Activated T-cell treated with anti-CD3 and anti-CD28 coated beads, Interleukin-2, amount 50 U/mL, for 4 hours (primary cell): ENCODE measurements around the gene NXF3. TPM values are rescaled to one million over a fixed set of nuclear protein-coding genes. Genes with fewer than 3 reads are reported as not detected.
"Not testable (repeated sequence)": the region's sequence is repeated elsewhere in the genome, so short reads cannot be mapped to it uniquely, and the experiment has no call there.

Source experiments
- ATAC-seq, 2 donors: fragments of 200-7000 bp; cut with Tn5 transposase; one replicate each; pipeline ENCODE4 v1.10.0; 2021
- DNase-seq: peaks from one replicate; pipeline ENCODE4 v3.0.0-alpha.2; 2020
- H3K27me3 Mint-ChIP-seq: one replicate; pipeline ENCODE4 v1.8.0; 2021; ENCODE audit warnings: low read depth, mixed read lengths
- H3K36me3 Mint-ChIP-seq: one replicate; pipeline ENCODE4 v1.8.0; 2022; ENCODE audit warnings: mixed read lengths; ENCODE audit not compliant: insufficient read depth
- H3K4me1 Mint-ChIP-seq: one replicate; pipeline ENCODE4 v1.8.0; 2021; ENCODE audit warnings: low read depth, mixed read lengths
- H3K4me3 Mint-ChIP-seq: one replicate; pipeline ENCODE4 v1.8.0; 2021; ENCODE audit warnings: mild to moderate bottlenecking, moderate library complexity, mixed read lengths
- H3K9me3 Mint-ChIP-seq: one replicate; pipeline ENCODE4 v1.8.0; 2021; ENCODE audit warnings: mixed read lengths
- total RNA-seq, 3 donors: library from RNA; stranded (reverse); gene quantifications; one replicate each; pipeline ENCODE4 v1.2.1, GENCODE V29; 2021

Gene NXF3
- total RNA-seq: not detected

GRCh38 chrX:103092942-103093341, at the start of gene NXF3:
Gene NXF3, minus strand, starts transcription at chrX:103093143. Its CDS starts 120 bp downstream, at chrX:103093023.
- H3K9me3 Mint-ChIP-seq: no peaks in the 10 kb centered on the region
- DNase-seq (no peak), ATAC-seq (no peak)
- H3K4me3 Mint-ChIP-seq: no peak within 1 kb of the TSS
- no peaks in the 10 kb centered on the region for H3K27me3 Mint-ChIP-seq
- no peaks in the 10 kb centered on the region for H3K4me1 Mint-ChIP-seq
- no peaks in the 10 kb centered on the region for H3K36me3 Mint-ChIP-seq

- H3K36me3 Mint-ChIP-seq, H3K4me3 Mint-ChIP-seq, H3K9me3 Mint-ChIP-seq, DNase-seq, ATAC-seq, H3K4me1 Mint-ChIP-seq, H3K27me3 Mint-ChIP-seq: not testable (repeated sequence)
Observed at GRCh38 chrX:103136528-103136927, 43.6 kb upstream of the NXF3 start.

- H3K4me1 Mint-ChIP-seq: no peaks in the 10 kb centered on the region
- no peaks in the 10 kb centered on the region for H3K27me3 Mint-ChIP-seq
- H3K4me3 Mint-ChIP-seq: no peak overlapping the region
- ATAC-seq: no peak
- H3K36me3 Mint-ChIP-seq: no peaks in the 10 kb centered on the region
- DNase-seq: no peak
- H3K9me3 Mint-ChIP-seq: no peaks in the 10 kb centered on the region
Observed at GRCh38 chrX:103124284-103124683, 31.3 kb upstream of the NXF3 start.

DNA sequence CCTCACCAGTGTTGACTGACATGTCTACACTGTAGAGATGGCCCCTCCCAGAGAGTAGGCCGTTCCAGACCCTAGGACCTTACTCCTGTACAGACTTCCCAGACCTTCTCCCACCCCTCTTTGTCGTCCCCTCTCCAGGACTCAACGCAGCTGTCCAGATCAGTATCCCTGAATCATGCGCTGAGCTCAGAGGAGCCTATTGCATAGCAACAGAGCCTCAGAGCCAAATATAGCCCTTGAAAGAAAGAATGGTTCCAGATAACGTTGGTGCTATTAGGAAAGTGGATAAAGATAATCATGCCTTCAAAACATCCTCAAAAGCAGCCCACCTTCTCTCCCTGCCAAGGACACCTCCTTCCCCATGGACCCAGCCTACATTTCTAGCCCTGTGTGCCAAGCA, 27.8 kb upstream of the NXF3 start:
- ATAC-seq (no peak), DNase-seq (no peak)
- Mint-ChIP-seq H3K9me3 (no peaks in the 10 kb centered on the region), H3K4me3 (no peak overlapping the region), H3K27me3 (no peaks in the 10 kb centered on the region), H3K36me3 (no peaks in the 10 kb centered on the region), H3K4me1 (no peaks in the 10 kb centered on the region)

DNA sequence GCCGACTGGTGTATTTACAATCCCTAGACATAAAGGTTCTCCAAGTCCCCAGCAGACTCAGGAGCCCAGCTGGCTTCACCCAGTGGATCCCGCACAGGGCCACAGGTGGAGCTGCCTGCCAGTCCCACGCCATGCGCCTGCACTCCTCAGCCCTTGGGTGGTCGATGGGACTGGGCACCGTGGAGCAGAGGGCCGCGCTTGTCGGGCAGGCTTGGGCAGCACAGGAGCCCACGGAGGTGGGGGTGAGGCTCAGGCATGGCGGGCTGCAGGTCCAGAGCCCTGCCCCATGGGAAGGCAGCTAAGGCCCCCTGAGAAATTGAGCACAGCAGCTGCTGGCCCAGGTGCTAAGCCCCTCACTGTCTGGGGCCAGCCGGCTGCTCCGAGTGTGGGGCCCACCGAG, 24.0 kb upstream of the NXF3 start:
- H3K4me3 Mint-ChIP-seq, H3K27me3 Mint-ChIP-seq, H3K36me3 Mint-ChIP-seq, H3K9me3 Mint-ChIP-seq, ATAC-seq, H3K4me1 Mint-ChIP-seq, DNase-seq: not testable (repeated sequence)

- not testable (repeated sequence) for H3K36me3 Mint-ChIP-seq, ATAC-seq, H3K4me1 Mint-ChIP-seq, H3K9me3 Mint-ChIP-seq, H3K4me3 Mint-ChIP-seq, H3K27me3 Mint-ChIP-seq, DNase-seq
Observed at GRCh38 chrX:103109497-103109896, 16.6 kb upstream of the NXF3 start.

DNA sequence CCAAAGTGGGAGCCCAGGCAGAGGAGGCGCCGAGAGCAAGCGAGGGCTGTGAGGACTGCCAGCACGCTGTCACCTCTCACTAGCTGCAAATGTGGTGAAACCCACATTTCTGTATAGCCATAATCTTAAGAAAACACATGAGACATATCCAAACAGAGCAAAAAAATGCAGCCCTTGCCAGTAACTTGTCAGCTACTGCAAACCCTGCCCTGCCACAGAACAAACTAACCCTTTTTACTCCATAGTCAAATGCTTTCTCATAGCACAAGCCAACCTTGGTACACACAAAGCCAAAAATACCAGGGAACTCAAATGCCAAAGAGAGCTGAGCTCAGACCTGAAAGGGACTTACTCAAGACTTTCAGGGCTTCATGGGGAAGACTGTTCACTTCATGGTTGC, 14.9 kb upstream of the NXF3 start:
- Mint-ChIP-seq H3K4me1 (no peaks in the 10 kb centered on the region), H3K36me3 (no peaks in the 10 kb centered on the region), H3K27me3 (no peaks in the 10 kb centered on the region), H3K4me3 (no peak overlapping the region), H3K9me3 (peaks cover 8% of the 10 kb centered on the region)
- ATAC-seq (no peak), DNase-seq (no peak)

DNA sequence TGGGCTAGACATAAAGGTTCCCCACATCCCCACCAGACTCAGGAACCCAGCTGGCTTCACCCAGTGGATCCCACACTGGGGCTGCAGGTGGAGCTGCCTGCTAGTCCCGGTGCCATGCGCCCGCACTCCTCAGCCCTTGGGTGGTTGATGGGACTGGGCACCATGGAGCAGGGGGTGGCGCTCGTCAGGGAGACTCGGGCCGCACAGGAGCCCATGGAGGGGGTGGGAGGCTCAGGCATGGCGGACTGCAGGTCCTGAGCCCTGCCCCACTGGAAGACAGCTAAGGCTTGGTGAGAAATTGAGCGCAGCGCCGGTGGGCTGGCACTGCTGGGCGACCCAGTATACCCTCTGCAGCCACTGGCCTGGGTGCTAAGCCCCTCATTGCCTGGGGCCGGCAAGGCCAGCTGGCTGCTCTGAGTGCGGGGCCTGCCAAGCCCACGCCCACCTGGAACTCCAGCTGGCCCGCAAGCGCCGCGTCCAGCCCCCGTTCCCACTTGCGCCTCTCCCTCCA, 14.3 kb upstream of the NXF3 start:
- not testable (repeated sequence) for H3K36me3 Mint-ChIP-seq, H3K4me3 Mint-ChIP-seq, H3K9me3 Mint-ChIP-seq, H3K27me3 Mint-ChIP-seq, ATAC-seq, H3K4me1 Mint-ChIP-seq, DNase-seq

DNA sequence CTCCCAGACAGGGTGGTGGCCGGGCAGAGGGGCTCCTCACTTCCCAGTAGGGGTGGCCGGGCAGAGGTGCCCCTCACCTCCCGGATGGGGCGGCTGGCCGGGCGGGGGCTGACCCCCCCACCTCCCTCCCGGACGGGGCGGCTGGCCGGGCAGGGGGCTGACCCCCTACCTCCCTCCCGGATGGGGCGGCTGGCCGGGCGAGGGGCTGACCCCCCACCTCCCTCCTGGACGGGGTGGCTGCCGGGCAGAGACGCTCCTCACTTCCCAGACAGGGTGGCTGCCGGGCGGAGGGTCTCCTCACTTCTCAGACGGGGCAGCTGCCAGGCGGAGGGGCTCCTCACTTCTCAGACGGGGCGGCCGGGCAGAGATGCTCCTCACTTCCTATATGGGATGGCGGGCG, 11.4 kb upstream of the NXF3 start:
- not testable (repeated sequence) for DNase-seq, H3K36me3 Mint-ChIP-seq, H3K4me3 Mint-ChIP-seq, H3K27me3 Mint-ChIP-seq, ATAC-seq, H3K9me3 Mint-ChIP-seq, H3K4me1 Mint-ChIP-seq

- not testable (repeated sequence) for H3K4me1 Mint-ChIP-seq, ATAC-seq, H3K4me3 Mint-ChIP-seq, H3K27me3 Mint-ChIP-seq, H3K36me3 Mint-ChIP-seq, H3K9me3 Mint-ChIP-seq, DNase-seq
Observed at GRCh38 chrX:103103866-103104265, 10.9 kb upstream of the NXF3 start.

DNA sequence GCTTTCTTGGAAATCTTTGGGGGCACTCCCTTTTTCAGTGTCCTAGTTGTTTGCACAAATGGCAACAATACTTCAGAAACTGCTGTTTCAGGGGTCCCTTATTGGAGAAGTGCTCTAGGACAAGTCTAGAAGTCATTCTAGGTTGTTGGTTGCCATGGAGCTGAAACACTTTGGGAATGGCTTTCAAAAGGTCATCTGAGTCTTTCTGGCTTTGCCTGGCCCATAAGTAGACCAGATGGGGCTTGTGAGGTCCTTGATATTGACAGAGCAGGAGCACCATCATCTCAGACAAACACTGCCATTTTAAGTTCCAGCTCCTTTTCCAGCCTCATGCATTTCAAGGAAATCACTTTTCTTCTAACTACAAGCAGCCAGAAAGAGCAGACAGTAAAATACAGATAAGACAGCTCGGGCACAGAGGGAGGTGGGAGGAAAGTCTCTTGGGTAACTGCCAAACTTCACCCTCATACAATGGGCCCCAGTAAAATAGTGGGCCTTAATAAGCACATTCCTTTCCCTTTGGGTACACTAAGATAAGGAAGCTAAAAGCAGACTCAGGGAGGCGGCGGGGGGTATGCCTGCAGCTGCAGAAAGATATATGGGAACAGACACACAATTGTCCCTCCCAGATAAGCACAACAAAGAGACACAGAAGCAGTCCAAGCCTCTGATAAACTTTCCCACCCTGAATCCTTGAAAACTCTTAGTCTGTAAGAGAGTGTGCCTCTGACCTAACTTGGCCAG, 8.5 kb upstream of the NXF3 start:
- DNase-seq: no peak
- Mint-ChIP-seq H3K27me3 (no peaks in the 10 kb centered on the region), H3K4me3 (no peak overlapping the region), H3K36me3 (no peaks in the 10 kb centered on the region), H3K4me1 (no peaks in the 10 kb centered on the region), H3K9me3 (no peaks in the 10 kb centered on the region)
- ATAC-seq: no peak

- Mint-ChIP-seq H3K36me3 (no peaks in the 10 kb centered on the region), H3K27me3 (no peaks in the 10 kb centered on the region), H3K4me3 (no peak overlapping the region), H3K9me3 (no peaks in the 10 kb centered on the region), H3K4me1 (no peaks in the 10 kb centered on the region)
- ATAC-seq: no peak
- DNase-seq: no peak
Observed at GRCh38 chrX:103100484-103100883, 7.5 kb upstream of the NXF3 start.

DNA sequence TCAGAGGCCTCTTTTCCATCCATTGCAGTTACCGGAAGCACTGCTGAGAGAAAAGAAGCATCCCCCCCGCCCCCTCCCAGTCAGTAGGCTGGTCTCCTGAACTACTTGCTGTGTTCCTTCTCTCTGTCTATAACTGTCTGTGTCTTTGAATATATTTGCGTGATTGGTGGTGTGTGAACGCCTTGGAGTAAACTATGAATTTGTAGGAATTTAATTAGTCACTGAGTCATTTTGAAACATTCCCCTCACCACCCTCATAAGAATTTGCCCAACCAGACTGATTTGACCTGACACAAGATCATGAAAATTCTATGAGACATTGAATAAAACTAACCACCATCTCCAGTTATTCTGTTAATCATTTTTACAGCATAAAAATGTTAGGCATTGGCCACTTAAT, 6.7 kb upstream of the NXF3 start:
- Mint-ChIP-seq H3K4me3 (no peak overlapping the region), H3K9me3 (no peaks in the 10 kb centered on the region), H3K4me1 (no peaks in the 10 kb centered on the region), H3K36me3 (no peaks in the 10 kb centered on the region), H3K27me3 (no peaks in the 10 kb centered on the region)
- ATAC-seq (no peak), DNase-seq (no peak)

DNA sequence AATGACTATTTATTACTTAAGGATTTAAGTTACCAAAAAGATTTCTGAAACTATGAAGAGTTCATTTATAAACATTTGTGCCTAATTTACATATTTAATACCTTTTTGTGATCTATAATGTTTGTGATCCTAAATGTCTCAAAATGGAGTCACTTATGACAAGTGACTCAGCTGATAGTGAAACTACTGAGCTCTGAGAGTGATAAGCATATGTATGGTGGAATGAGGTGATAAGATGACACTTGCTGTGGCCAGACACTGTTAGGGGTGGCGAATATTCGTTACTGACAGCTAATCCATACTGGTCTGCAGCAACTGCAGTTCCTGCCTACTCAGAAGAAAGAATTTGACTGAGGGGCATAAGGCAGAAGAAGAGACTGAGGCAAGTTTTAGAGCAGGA, 5.5 kb upstream of the NXF3 start:
- Mint-ChIP-seq H3K4me3 (no peak overlapping the region), H3K27me3 (no peaks in the 10 kb centered on the region), H3K36me3 (no peaks in the 10 kb centered on the region), H3K4me1 (no peaks in the 10 kb centered on the region), H3K9me3 (no peaks in the 10 kb centered on the region)
- DNase-seq (no peak), ATAC-seq (no peak)

DNA sequence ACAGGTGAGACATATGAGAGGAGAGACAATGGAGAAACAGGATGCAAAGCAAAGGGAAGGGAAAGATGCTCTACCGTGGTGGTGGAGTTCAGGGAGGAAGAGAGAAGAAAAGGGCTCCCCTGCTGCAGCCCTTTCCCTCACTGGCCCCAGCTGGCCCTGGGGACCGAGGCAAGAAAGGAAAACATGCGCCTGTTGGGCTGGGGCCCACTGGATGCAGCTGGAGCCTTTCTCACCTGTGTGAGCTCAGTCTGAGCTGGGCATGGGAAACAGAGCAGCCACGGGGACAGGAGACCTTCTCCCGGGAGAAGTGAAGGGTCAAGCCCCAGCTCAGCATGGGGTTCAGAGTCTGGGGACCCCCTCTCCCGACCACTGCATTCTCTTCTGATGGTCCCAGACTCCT, 11.9 kb downstream of the NXF3 start:
- ATAC-seq: no peak
- no peak for DNase-seq
- Mint-ChIP-seq H3K4me1 (no peaks in the 10 kb centered on the region), H3K9me3 (no peaks in the 10 kb centered on the region), H3K27me3 (no peaks in the 10 kb centered on the region), H3K36me3 (no peaks in the 10 kb centered on the region), H3K4me3 (no peak overlapping the region)
